OCI-LY3 (cell line): ENCODE data around the gene WDR86.

ENCODE experiments used
- H2AFZ ChIP-seq: fragments of 200-600, 300-600 bp; shearing (Covaris generic); 2 replicates; pipeline ENCODE4 v1.6.0; 2014; ENCODE audit warnings: antibody characterized with exemption, low read depth, low read length
- H3K27ac ChIP-seq: fragments of 200-600, 300-600 bp; sonication (generic); 2 replicates; pipeline ENCODE4 v1.5.1; 2014; ENCODE audit warnings: mild to moderate bottlenecking, low read length, moderate library complexity, mixed read lengths
- H3K27me3 ChIP-seq: fragments of 200-600, 300-600 bp; sonication (generic); 2 replicates; pipeline ENCODE4 v1.6.1; 2014; ENCODE audit warnings: low read depth, low read length, mixed read lengths
- H3K36me3 ChIP-seq: fragments of 200-600, 300-600 bp; sonication (generic); replicated peaks from 2 replicates; pipeline ENCODE3; 2014; ENCODE audit warnings: low read depth, low read length, mixed read lengths
- H3K4me1 ChIP-seq: fragments of 300-600, 200-600 bp; sonication (generic); 2 replicates; pipeline ENCODE4 v1.6.1; 2014; ENCODE audit warnings: low read length, mixed read lengths
- H3K4me2 ChIP-seq: fragments of 200-600, 300-600 bp; sonication (generic); 2 replicates; pipeline ENCODE4 v1.6.1; 2014; ENCODE audit warnings: low read length, mixed read lengths
- H3K4me3 ChIP-seq: fragments of 300-600, 200-600 bp; sonication (generic); 2 replicates; pipeline ENCODE4 v1.5.1; 2014; ENCODE audit warnings: antibody characterized with exemption, mild to moderate bottlenecking, low read length, moderate library complexity
- H3K79me2 ChIP-seq: fragments of 300-600, 200-600 bp; shearing (Covaris generic); 2 replicates; pipeline ENCODE4 v1.6.1; 2014; ENCODE audit warnings: mild to moderate bottlenecking, low read length, mixed read lengths
- H3K9ac ChIP-seq: fragments of 300-600, 200-600 bp; shearing (Covaris generic); 2 replicates; pipeline ENCODE4 v1.6.0; 2014; ENCODE audit warnings: mild to moderate bottlenecking, low read length, moderate library complexity
- H3K9me3 ChIP-seq: fragments of 200-600, 300-600 bp; shearing (Covaris generic); 2 replicates; pipeline ENCODE4 v1.6.1; 2014; ENCODE audit warnings: low read length, mixed read lengths; ENCODE audit not compliant: insufficient read depth
- H4K20me1 ChIP-seq: fragments of 200-600, 300-600 bp; sonication (generic); 2 replicates; pipeline ENCODE4 v1.6.1; 2016; ENCODE audit warnings: low read length, mixed read lengths; ENCODE audit not compliant: insufficient read depth
- EZH2phosphoT487 ChIP-seq: fragments of 200-600 bp; shearing (Covaris generic); IDR thresholded peaks from 2 replicates; pipeline ENCODE4 v1.6.1; 2018; ENCODE audit warnings: antibody characterized with exemption, mixed run types, low read depth
- TF ChIP-seq, protein P1 (sequence below): fragments of 200-600, 300-600 bp; sonication (generic); IDR thresholded peaks from 2 replicates; pipeline ENCODE4 v1.5.1; 2014; ENCODE audit warnings: antibody characterized with exemption, low read length, low read depth

The WDR86 gene, protein sequence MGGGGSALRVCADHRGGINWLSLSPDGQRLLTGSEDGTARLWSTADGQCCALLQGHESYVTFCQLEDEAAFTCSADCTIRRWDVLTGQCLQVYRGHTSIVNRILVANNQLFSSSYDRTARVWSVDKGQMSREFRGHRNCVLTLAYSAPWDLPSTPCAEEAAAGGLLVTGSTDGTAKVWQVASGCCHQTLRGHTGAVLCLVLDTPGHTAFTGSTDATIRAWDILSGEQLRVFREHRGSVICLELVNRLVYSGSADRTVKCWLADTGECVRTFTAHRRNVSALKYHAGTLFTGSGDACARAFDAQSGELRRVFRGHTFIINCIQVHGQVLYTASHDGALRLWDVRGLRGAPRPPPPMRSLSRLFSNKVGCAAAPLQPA

GRCh38 chr7:151409667-151410404 is at the start of gene WDR86:
TSS of gene WDR86 (minus strand) at chr7:151410038. CDS start at chr7:151409589, 449 bp downstream.
- H3K27me3 ChIP-seq, result peaks cover 23% of the 10 kb centered on the region
- H3K9me3 ChIP-seq, result no peaks in the 10 kb centered on the region
- H3K4me2 ChIP-seq, result no peak within 1 kb of the TSS
- no peak within 1 kb of the TSS for H3K27ac ChIP-seq
- no peaks in the 10 kb centered on the region for H3K79me2 ChIP-seq
- H4K20me1 ChIP-seq, result no peaks in the 10 kb centered on the region; the same call in 1 of the 2 replicates
- no peaks in the 10 kb centered on the region for H3K4me1 ChIP-seq
- H3K9ac ChIP-seq, result no peak within 1 kb of the TSS
- TF ChIP-seq, protein P1, sequence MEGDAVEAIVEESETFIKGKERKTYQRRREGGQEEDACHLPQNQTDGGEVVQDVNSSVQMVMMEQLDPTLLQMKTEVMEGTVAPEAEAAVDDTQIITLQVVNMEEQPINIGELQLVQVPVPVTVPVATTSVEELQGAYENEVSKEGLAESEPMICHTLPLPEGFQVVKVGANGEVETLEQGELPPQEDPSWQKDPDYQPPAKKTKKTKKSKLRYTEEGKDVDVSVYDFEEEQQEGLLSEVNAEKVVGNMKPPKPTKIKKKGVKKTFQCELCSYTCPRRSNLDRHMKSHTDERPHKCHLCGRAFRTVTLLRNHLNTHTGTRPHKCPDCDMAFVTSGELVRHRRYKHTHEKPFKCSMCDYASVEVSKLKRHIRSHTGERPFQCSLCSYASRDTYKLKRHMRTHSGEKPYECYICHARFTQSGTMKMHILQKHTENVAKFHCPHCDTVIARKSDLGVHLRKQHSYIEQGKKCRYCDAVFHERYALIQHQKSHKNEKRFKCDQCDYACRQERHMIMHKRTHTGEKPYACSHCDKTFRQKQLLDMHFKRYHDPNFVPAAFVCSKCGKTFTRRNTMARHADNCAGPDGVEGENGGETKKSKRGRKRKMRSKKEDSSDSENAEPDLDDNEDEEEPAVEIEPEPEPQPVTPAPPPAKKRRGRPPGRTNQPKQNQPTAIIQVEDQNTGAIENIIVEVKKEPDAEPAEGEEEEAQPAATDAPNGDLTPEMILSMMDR, result no peak
- TF ChIP-seq EZH2phosphoT487, result no peak
- H3K36me3 ChIP-seq, result no peaks in the 10 kb centered on the region
- no peak within 1 kb of the TSS for H2AFZ ChIP-seq
- H3K4me3 ChIP-seq, result no peak within 1 kb of the TSS

GRCh38 chr7:151457534-151457933 is 47.7 kb upstream of the WDR86 start:
- Histone ChIP-seq H3K4me1 (no peaks in the 10 kb centered on the region), H3K4me3 (no peak overlapping the region), H2AFZ (no peak overlapping the region), H3K27ac (no peak overlapping the region), H4K20me1 (no peaks in the 10 kb centered on the region; the same call in 1 of the 2 replicates), H3K9ac (no peak overlapping the region), H3K4me2 (no peak overlapping the region), H3K27me3 (peaks cover 17% of the 10 kb centered on the region), H3K79me2 (no peaks in the 10 kb centered on the region), H3K9me3 (peaks cover 3% of the 10 kb centered on the region; the same call in 1 of the 2 replicates), H3K36me3 (peaks cover 6% of the 10 kb centered on the region)
- TF ChIP-seq EZH2phosphoT487, result no peak
- TF ChIP-seq, protein P1, result no peak

DNA sequence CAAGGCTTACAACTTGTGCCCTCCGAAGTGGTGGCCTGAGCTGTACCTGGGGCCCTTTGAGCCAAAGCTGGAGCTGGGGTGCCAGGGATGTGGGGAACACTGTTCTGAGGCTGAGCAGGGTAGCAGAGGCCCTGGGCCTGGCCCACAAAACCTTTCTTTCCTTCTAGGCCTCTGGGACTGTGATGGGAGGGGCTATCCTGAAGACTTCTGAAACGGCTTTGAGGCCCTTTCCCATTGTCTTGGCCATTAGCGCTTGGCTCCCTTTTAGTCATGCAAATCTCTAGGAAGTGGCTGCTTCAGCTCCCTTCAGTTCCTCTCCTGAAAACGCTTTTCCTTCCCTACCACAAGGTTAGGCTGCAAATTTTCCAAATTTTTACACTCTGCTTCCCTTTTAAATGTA is 46.9 kb upstream of the WDR86 start:
- H3K27me3 ChIP-seq, result peaks cover 17% of the 10 kb centered on the region
- H3K27ac ChIP-seq, result no peak overlapping the region
- H2AFZ ChIP-seq, result no peak overlapping the region
- H3K9ac ChIP-seq, result no peak overlapping the region
- no peaks in the 10 kb centered on the region for H3K4me1 ChIP-seq
- H3K4me2 ChIP-seq, result no peak overlapping the region
- H3K36me3 ChIP-seq, result no peaks in the 10 kb centered on the region
- H4K20me1 ChIP-seq, result no peaks in the 10 kb centered on the region; the same call in 1 of the 2 replicates
- H3K9me3 ChIP-seq, result no peaks in the 10 kb centered on the region
- no peak overlapping the region for H3K4me3 ChIP-seq
- TF ChIP-seq, protein P1, result no peak
- TF ChIP-seq EZH2phosphoT487, result no peak
- H3K79me2 ChIP-seq, result no peaks in the 10 kb centered on the region

DNA sequence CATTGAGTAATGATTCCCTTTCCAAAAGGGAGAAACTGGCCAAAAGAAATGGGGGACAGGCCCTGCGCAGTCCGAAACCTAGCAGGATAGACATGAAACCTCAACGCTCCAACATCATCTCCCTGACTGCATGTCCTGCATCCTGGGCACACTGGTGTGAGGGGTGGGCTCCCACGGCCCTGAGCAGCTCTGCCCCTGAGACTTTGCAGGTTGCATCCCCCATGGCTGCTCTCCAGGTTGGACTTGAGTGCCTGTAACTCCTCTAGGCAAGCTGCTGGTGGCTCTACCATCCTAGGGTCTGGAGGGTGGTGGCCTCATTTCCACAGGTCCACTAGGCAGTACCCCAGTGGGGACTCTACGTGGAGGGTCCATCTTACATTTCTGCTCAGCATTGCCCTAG is 46.4 kb upstream of the WDR86 start:
- Histone ChIP-seq H3K27ac (no peak overlapping the region), H2AFZ (no peak overlapping the region), H3K27me3 (peaks cover 22% of the 10 kb centered on the region), H3K4me1 (no peaks in the 10 kb centered on the region), H4K20me1 (no peaks in the 10 kb centered on the region; the same call in 1 of the 2 replicates), H3K4me2 (no peak overlapping the region), H3K79me2 (no peaks in the 10 kb centered on the region), H3K9ac (no peak overlapping the region), H3K9me3 (no peaks in the 10 kb centered on the region), H3K4me3 (no peak overlapping the region), H3K36me3 (no peaks in the 10 kb centered on the region)
- TF ChIP-seq, protein P1, result no peak
- TF ChIP-seq EZH2phosphoT487, result no peak
